ENCODE results near the gene EGF.

EGF gene

GRCh38 chr4:109993116-109993515 is 80.4 kb downstream of the EGF start:
- TF ChIP-seq CSDC2 (CRISPR knock-in tag; IDR thresholded peaks at IDR 0.05) (no peak), TSHZ2 (CRISPR knock-in tag; IDR thresholded peaks at IDR 0.05) (no peak), PPARA (CRISPR knock-in tag; IDR thresholded peaks at IDR 0.05; ENCODE audit: borderline replicate concordance) (no peak), PATZ1 (CRISPR knock-in tag; IDR thresholded peaks at IDR 0.05; ENCODE audit: borderline replicate concordance) (no peak), ZC3H10 (CRISPR knock-in tag; IDR thresholded peaks at IDR 0.05) (no peak), RARB (CRISPR knock-in tag; IDR thresholded peaks at IDR 0.05) (no peak), SNAI2 (CRISPR knock-in tag; IDR thresholded peaks at IDR 0.05) (no peak), ZFP3 (CRISPR knock-in tag; IDR thresholded peaks at IDR 0.05) (no peak)
- TF ChIP-seq, protein P1, sequence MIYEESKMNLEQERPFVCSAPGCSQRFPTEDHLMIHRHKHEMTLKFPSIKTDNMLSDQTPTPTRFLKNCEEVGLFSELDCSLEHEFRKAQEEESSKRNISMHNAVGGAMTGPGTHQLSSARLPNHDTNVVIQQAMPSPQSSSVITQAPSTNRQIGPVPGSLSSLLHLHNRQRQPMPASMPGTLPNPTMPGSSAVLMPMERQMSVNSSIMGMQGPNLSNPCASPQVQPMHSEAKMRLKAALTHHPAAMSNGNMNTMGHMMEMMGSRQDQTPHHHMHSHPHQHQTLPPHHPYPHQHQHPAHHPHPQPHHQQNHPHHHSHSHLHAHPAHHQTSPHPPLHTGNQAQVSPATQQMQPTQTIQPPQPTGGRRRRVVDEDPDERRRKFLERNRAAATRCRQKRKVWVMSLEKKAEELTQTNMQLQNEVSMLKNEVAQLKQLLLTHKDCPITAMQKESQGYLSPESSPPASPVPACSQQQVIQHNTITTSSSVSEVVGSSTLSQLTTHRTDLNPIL (CRISPR knock-in tag; IDR thresholded peaks at IDR 0.05; ENCODE audit: low read depth): no peak
- TF ChIP-seq, protein P2, sequence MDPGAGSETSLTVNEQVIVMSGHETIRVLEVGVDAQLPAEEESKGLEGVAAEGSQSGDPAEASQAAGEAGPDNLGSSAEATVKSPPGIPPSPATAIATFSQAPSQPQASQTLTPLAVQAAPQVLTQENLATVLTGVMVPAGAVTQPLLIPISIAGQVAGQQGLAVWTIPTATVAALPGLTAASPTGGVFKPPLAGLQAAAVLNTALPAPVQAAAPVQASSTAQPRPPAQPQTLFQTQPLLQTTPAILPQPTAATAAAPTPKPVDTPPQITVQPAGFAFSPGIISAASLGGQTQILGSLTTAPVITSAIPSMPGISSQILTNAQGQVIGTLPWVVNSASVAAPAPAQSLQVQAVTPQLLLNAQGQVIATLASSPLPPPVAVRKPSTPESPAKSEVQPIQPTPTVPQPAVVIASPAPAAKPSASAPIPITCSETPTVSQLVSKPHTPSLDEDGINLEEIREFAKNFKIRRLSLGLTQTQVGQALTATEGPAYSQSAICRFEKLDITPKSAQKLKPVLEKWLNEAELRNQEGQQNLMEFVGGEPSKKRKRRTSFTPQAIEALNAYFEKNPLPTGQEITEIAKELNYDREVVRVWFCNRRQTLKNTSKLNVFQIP (CRISPR knock-in tag; IDR thresholded peaks at IDR 0.05; ENCODE audit: borderline replicate concordance, low read depth): no peak
- no peak for ATAC-seq

DNA sequence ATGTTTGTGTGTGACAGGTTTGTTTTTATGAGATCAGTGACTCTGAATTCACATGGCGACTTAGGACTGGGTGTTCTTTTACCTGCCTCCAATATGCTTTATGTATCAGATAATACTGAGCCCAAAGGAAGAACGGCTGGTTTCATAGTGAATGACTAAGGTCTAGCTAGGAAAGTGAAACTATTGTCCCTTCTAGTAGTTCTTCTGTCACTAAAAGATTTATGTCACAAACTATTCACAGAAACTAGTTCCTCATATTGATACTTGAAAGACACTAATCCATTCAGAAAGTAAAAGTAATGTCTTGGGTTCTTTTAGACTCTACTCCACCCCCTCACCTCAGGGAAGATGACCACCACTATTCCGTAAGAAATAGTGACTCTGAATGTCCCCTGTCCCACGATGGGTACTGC is 81.7 kb downstream of the EGF start:
- TF ChIP-seq ARNTL (CRISPR knock-in tag; IDR thresholded peaks at IDR 0.05; ENCODE audit: borderline replicate concordance, low read depth) (no peak), ZNF70 (CRISPR knock-in tag; IDR thresholded peaks at IDR 0.05) (no peak), ZFP3 (CRISPR knock-in tag; IDR thresholded peaks at IDR 0.05) (no peak), GLIS3 (CRISPR knock-in tag; IDR thresholded peaks at IDR 0.05) (no peak), ZNF8 (CRISPR knock-in tag; IDR thresholded peaks at IDR 0.05) (no peak), ESRRG (CRISPR knock-in tag; IDR thresholded peaks at IDR 0.05) (no peak), PPARA (CRISPR knock-in tag; IDR thresholded peaks at IDR 0.05; ENCODE audit: borderline replicate concordance) (no peak), PATZ1 (CRISPR knock-in tag; IDR thresholded peaks at IDR 0.05; ENCODE audit: borderline replicate concordance) (no peak), RARB (CRISPR knock-in tag; IDR thresholded peaks at IDR 0.05) (no peak)
- TF ChIP-seq, protein P1 (CRISPR knock-in tag; IDR thresholded peaks at IDR 0.05; ENCODE audit: low read depth): no peak
- TF ChIP-seq, protein P2 (CRISPR knock-in tag; IDR thresholded peaks at IDR 0.05; ENCODE audit: borderline replicate concordance, low read depth): no peak
- ATAC-seq: no peak

- TF ChIP-seq ZFP3 (CRISPR knock-in tag; IDR thresholded peaks at IDR 0.05) (no peak), ZC3H10 (CRISPR knock-in tag; IDR thresholded peaks at IDR 0.05) (no peak), RARB (CRISPR knock-in tag; IDR thresholded peaks at IDR 0.05) (no peak)
- no peak for ATAC-seq
These were observed 83.8 kb downstream of the EGF start for GRCh38 chr4:109996526-109996925.

All from SK-N-SH treated with all-trans-retinoic acid at 6 μM for 48 hours (cell line).